ENCODE results near the gene HIC1. TPM values are rescaled to one million over a fixed set of nuclear protein-coding genes. Genes with fewer than 3 reads are reported as not detected.

HIC1 gene
- total RNA-seq, 4 donors from 2014 or later, result 32.8 to 56.2 (median 41.6) TPM

DNA sequence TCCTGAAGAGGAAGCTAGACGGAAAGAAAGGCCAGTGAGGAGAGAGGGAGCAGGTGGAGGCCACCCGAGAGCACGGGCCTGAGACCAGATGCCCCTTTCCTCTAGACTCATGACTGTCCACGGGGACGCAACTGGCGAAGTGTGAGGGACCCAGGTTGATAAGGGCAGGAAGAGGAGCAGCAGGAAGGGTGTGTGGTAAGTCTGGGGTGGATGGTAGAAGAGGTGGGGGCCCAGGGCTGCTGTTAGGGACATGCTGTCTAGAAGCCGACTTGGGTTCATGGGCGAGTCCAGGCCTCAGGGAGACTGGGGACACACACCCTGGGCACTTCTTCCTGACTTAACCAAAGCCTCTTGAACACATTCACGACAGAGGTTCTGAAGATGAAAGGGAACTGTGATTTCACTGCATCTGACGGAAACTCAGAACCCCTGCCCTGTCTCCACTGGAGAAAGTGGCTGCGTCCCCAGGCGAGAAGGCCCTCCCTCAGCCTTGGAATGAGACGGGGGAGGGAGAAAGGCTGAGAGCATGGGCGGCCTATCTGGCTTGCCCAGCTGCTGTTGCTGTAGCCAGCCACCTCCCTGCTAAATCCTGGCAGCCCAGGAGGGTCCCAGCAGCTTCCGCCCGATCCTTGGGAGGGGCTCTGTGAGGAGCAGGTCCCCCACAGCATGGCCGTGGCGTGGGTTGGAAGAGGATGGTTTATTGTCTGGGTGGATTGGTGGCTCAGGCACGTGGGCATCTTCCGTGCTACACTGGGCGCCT is 6.0 kb downstream of the HIC1 start:
- no peak for TF ChIP-seq POLR2AphosphoS5 (IDR thresholded peaks at IDR 0.05)
- TF ChIP-seq POLR2A (IDR thresholded peaks at IDR 0.05), result peak in 1 of 2 donors; percentile 13
- H3K9me3 ChIP-seq, result no peaks in the 10 kb centered on the region
- peaks cover 0 to 80% of the 10 kb centered on the region in 2 donors for H3K36me3 ChIP-seq
- H3K4me1 ChIP-seq, result peaks cover 2 to 99% (median 46%) of the 10 kb centered on the region in 3 donors
- H3K4me3 ChIP-seq, result no peak overlapping the region
- peak; percentile 9 for ATAC-seq
- H3K27ac ChIP-seq, result peak overlapping the region; percentile 56 to 95 (median 89)
- whole genome bisulfite sequencing, 2 donors (ENCODE audit: low coverage in 1 of 2), result 53% methylated on average over 8 to 14 of the region's 21 CpGs
- H3K27me3 ChIP-seq, result peaks cover 31% of the 10 kb centered on the region

DNA sequence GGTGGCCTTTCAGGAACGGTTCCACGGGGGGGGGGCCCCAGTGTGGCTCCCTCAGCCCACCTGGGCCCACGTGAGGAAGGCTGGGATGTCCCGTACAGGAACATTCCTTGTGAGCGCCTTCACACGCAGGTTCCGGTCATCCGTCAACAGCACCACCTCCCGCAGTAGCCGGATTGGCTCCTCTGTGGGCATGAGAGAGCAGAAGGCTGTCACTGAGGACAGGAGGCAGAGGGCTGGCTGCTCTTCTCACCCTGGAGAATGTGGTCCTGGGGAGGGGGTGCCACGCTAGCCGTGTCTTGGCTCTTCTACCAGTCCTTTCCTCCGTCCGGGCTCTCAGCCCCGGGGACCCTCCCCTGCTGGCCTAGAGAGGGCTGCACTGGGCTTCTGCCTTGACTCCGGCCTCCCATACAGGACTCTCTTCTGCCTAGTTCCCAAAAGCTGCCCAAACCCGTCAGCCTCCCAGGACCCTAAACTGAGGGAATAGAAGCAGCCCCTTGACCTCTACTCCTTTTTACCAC is 6.6 kb downstream of the HIC1 start:
- no peak for TF ChIP-seq EP300 (IDR thresholded peaks at IDR 0.05)
- no peak for TF ChIP-seq POLR2AphosphoS5 (IDR thresholded peaks at IDR 0.05)
- no peak for TF ChIP-seq POLR2A (IDR thresholded peaks at IDR 0.05)
- TF ChIP-seq, protein P1, sequence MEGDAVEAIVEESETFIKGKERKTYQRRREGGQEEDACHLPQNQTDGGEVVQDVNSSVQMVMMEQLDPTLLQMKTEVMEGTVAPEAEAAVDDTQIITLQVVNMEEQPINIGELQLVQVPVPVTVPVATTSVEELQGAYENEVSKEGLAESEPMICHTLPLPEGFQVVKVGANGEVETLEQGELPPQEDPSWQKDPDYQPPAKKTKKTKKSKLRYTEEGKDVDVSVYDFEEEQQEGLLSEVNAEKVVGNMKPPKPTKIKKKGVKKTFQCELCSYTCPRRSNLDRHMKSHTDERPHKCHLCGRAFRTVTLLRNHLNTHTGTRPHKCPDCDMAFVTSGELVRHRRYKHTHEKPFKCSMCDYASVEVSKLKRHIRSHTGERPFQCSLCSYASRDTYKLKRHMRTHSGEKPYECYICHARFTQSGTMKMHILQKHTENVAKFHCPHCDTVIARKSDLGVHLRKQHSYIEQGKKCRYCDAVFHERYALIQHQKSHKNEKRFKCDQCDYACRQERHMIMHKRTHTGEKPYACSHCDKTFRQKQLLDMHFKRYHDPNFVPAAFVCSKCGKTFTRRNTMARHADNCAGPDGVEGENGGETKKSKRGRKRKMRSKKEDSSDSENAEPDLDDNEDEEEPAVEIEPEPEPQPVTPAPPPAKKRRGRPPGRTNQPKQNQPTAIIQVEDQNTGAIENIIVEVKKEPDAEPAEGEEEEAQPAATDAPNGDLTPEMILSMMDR (IDR thresholded peaks at IDR 0.05), result peak in 1 of 4 experiments; percentile 16
- Histone ChIP-seq H3K9me3 (no peaks in the 10 kb centered on the region), H3K4me3 (no peak overlapping the region), H3K36me3 (peaks cover 0 to 83% of the 10 kb centered on the region in 2 donors), H3K27me3 (peaks cover 25% of the 10 kb centered on the region), H3K27ac (peak overlapping the region; percentile 56 to 95 (median 89)), H3K4me1 (peaks cover 2 to 100% (median 50%) of the 10 kb centered on the region in 3 donors)
- ATAC-seq, result peak; percentile 11
- 63% methylated on average over 6 of the region's 17 CpGs; no CpG with 5 or more reads in 1 of the 2 donors for WGBS, 2 donors (ENCODE audit: low coverage in 1 of 2)

DNA sequence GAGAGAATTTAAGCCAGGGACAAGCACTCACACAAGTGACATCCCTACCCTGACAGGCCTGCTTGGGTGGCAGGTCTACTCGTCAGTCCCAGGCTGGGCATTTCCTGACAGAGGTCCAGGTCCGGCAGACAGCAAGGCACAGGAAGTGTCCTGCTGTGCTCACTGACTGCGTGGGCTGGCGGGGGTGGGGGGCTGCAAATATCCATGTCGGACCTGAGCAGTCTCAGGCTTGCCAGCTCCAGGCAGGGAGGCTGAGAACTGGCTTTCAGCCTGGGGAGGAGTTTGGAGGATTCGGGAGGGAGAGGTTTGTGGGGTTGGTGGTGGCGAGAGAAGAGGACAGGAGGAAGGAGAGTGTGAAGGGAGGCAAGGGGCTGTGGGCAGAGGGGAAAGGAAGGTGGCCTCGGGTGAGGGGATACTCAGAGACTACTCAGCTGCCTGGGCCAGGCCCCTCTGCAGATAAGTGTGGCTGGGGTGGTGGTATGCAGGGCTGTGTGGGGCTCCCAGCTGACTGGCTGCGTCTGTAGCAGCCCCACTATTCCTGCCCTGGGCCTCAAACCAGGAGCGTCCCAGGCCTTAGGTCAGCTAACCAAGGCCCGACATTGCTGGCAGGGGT is 7.8 kb downstream of the HIC1 start:
- TF ChIP-seq POLR2A (IDR thresholded peaks at IDR 0.05) (no peak), POLR2AphosphoS5 (IDR thresholded peaks at IDR 0.05) (no peak), EP300 (IDR thresholded peaks at IDR 0.05) (no peak)
- TF ChIP-seq, protein P1 (IDR thresholded peaks at IDR 0.05), result no peak
- no peak for ATAC-seq
- Histone ChIP-seq H3K9me3 (no peaks in the 10 kb centered on the region), H3K4me1 (peaks cover 2 to 100% (median 62%) of the 10 kb centered on the region in 3 donors), H3K27ac (peak overlapping the region; percentile 56 to 95 (median 89)), H3K27me3 (peaks cover 17% of the 10 kb centered on the region), H3K4me3 (no peak overlapping the region), H3K36me3 (peaks cover 0 to 89% of the 10 kb centered on the region in 2 donors)
- 0 to 17% methylated on average over 3 to 7 of the region's 11 CpGs for WGBS, 2 donors (ENCODE audit: low coverage in 1 of 2)

DNA sequence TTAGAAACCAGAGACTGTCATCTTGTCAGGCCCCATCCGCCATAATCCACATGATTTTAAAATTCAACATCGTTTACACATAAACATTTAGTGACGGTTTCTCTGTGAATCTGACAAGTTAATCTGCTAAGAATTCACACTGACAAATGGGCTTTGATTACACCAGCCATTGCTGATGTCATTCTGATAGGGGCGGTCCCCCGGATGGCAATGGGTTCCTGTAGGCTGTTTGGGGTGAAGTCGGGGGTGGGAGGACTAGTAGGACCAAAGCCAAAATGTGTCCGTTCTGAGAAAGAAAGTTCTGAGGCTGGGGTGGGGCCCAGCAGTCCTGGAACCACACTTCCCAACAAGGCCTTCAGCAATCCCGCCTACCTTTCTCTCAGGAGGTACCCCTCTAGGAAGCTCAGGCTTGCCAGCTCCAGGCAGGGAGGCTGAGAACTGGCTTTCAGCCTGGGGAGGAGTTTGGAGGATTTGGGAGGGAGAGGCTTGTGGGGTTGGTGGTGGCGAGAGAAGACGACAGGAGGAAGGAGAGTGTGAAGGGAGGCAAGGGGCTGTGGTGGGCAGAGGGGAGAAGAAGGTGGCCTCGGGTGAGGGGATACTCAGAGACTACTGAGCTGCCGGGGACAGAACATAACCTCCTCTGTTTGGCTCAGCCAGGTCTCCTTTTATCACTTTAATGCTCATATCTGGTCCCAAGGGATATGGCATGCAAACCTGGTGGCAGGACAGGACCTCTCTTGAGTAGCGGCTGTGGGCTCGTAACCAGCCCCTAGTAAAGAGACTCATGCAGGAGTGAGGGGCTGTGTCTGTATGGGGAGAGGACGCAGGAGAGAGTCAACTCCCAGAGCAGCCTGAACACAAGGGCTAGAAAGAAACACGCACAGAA is 8.6 kb downstream of the HIC1 start:
- H3K4me1 ChIP-seq, result peaks cover 2 to 100% (median 70%) of the 10 kb centered on the region in 3 donors
- no peak overlapping the region for H3K4me3 ChIP-seq
- H3K9me3 ChIP-seq, result no peaks in the 10 kb centered on the region
- H3K27ac ChIP-seq, result peak overlapping the region; percentile 56 to 95 (median 89)
- peaks cover 0 to 89% of the 10 kb centered on the region in 2 donors for H3K36me3 ChIP-seq
- H3K27me3 ChIP-seq, result peaks cover 10% of the 10 kb centered on the region
- peak; percentile 44 for TF ChIP-seq POLR2AphosphoS5 (IDR thresholded peaks at IDR 0.05)
- TF ChIP-seq, protein P1 (IDR thresholded peaks at IDR 0.05), result no peak
- no peak for ATAC-seq
- 9 to 40% methylated on average over 4 to 14 of the region's 16 CpGs for WGBS, 2 donors (ENCODE audit: low coverage in 1 of 2)

DNA sequence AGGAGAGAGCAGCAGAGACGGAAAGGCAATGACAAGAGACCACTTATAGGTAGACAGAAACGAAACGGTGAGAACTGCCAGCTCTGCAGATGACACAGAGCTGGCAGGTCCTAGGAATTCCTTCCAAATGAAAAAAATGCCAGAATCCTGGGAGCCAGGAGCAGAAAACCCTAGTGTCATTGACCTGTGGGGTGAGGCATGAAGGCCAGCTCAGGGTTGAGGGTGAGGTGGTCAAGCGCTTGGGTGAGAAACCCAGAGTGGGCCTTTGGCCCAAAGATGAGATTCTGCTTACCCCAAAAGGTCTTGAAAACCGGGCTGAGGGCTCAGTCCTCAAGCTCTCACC is 9.2 kb downstream of the HIC1 start:
- Histone ChIP-seq H3K27me3 (peaks cover 4% of the 10 kb centered on the region), H3K4me1 (peaks cover 2 to 99% (median 71%) of the 10 kb centered on the region in 3 donors), H3K27ac (peak overlapping the region; percentile 56 to 95 (median 89)), H3K36me3 (peaks cover 0 to 94% of the 10 kb centered on the region in 2 donors), H3K9me3 (no peaks in the 10 kb centered on the region), H3K4me3 (no peak overlapping the region)
- TF ChIP-seq POLR2AphosphoS5 (IDR thresholded peaks at IDR 0.05) (no peak), EP300 (IDR thresholded peaks at IDR 0.05) (no peak)
- WGBS, 2 donors (ENCODE audit: low coverage in 1 of 2), result 50% methylated on average over 1 to 4 of the region's 5 CpGs
- no peak for ATAC-seq

All from gastroesophageal sphincter (tissue), 4 donors.